Activated naive CD4-positive, alpha-beta T cell (primary cell): ENCODE measurements around the gene PAX6.

Source experiments
- DNase-seq, 4 experiments: peaks; one replicate each; lab custom pipeline; 2025; lab: John Stamatoyannopoulos, UW

The PAX6 gene

GRCh38 chr11:31822175-31822926 lies 11.2 kb upstream of the PAX6 start:
- no peak for DNase-seq

- no peak for DNase-seq
Measured at GRCh38 chr11:31821766-31822165, 10.6 kb upstream of the PAX6 start.

- no peak for DNase-seq
Measured at GRCh38 chr11:31821235-31821764, 10.2 kb upstream of the PAX6 start.

DNA sequence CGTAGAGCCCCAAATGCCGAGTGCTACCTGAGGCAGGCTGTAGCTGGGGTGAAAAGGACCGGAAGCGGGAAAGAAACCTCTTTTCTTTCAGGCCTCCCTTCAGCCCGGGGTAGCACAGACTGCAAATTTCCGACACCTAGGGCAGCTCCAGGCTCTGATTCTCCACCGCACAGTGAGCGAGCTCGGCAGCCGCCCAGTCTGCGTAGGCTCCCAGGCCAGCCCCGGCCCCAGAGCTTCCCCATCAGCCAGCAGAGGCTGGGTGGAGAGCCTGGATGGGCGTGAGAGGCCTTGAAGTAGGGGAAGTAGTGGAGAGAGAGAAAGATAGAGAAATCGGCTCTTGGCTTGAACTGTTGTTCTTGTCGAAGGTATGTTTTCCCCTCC lies 9.3 kb upstream of the PAX6 start:
- no peak for DNase-seq

- DNase-seq = no peak
Measured at GRCh38 chr11:31819621-31820437, 8.7 kb upstream of the PAX6 start.

GRCh38 chr11:31818874-31819331 lies 7.8 kb upstream of the PAX6 start:
- no peak for DNase-seq

- no peak for DNase-seq
Measured at GRCh38 chr11:31818425-31818755, 7.3 kb upstream of the PAX6 start.

DNA sequence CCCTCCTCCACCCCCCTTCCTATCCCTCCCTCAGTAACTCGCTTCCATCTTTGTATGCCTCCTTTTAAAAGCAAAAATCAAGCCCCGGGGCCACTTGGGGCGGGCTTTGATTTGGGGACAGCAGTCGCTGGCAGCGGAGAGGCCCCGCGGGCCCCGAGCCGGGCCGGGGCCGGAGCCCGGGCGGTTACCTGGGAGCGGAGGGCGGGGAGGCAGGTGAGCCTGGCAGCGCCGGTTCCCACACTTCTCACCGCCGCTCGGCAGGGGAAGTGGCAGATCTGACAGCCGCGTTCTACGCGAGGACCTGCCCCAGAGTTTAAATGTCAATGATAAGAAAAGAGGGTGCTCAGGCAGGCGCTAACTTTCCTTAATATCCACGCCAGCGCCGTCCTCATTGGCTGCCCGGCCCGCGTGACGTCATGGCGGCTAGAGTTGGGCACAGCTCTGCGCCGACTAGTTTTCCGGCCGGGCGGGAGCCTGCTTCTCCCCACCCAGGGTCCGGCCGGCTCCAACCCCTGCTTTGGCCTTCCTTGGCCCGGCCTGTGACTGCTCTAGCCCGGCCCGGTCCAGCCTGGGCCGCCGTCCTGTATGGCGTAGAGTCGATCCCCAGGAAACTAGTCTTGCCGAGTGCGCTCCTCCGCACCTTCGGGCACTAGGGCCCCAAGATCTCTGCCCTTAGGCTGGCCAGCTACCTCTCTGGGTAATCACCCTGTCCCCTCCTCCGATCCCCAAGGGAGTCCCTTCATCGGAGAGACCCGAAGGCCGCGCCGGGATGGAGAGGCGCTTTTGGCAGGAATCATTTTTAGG lies 6.7 kb upstream of the PAX6 start:
- no peak for DNase-seq

DNA sequence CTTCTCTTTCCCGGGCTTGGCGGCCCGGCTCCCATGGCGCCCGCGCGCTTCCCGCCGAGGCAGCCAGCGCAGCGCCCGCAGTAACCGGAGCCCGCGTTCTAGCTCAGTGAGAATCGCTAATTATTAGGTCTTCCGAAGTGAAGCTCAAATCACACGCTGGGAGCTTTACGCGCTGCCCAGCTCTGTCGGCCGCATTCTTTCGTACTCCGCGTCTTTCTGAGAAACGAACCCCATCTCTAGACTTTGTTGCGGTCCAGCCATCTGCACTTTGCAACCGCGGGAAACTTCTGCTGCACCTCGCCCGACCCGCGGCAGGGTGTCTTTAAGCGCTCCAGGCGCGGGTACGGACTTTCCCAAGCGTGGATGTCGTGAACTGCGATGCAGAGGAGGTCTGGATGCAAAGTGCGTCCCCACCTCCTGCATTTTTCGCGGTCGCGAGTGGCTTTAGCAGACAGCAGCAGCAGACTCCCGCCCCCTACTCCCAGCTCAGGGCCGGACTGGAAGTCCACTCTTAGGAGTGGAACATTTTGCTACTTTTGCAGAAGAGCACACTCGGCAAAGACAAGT lies 6.0 kb upstream of the PAX6 start:
- no peak for DNase-seq

- DNase-seq = no peak
Measured at GRCh38 chr11:31816468-31817053, 5.4 kb upstream of the PAX6 start.

GRCh38 chr11:31815711-31816467 lies 4.8 kb upstream of the PAX6 start:
- no peak for DNase-seq

- DNase-seq = no peak
Measured at GRCh38 chr11:31814176-31814868, 3.2 kb upstream of the PAX6 start.

DNA sequence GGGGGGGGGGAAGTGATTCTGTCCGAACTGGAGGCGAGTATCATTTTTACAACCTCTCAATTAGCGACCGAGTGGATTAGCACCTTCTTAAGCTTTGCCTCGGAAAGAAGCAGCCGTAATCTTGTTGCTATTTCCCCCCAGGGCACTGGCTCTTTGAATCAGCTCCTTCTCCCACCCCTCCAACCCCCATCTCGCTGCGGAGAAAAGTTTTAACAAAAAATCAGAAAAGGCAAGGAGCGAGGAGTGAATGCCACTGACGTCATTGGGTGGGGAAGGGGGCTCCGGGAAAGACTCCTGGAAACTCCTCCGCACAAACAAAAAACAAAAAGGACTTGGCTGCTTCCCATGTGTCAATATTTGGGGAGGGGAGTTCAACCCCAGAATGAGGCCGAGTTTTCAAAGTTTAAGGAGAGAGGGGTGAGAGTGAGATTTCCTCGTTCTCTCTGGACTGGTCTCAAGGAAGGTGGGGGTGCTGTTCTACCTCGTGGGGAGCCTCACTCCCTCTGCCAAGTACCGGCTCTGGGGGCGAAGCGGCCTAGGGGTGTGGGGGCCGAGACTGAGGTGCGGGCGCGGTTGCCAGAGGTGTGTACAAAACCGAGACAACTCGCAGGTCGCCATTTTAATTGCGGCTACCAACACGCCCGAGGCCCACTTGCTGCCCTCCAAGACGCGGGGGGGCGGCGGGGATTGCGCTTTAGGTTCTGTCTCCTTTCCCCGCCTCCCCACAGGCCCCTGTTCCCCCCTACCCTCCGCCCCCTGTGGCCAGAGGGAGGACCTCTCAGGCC lies 2.5 kb upstream of the PAX6 start:
- no peak for DNase-seq

- no peak for DNase-seq
Measured at GRCh38 chr11:31812383-31813381, 1.6 kb upstream of the PAX6 start.

DNA sequence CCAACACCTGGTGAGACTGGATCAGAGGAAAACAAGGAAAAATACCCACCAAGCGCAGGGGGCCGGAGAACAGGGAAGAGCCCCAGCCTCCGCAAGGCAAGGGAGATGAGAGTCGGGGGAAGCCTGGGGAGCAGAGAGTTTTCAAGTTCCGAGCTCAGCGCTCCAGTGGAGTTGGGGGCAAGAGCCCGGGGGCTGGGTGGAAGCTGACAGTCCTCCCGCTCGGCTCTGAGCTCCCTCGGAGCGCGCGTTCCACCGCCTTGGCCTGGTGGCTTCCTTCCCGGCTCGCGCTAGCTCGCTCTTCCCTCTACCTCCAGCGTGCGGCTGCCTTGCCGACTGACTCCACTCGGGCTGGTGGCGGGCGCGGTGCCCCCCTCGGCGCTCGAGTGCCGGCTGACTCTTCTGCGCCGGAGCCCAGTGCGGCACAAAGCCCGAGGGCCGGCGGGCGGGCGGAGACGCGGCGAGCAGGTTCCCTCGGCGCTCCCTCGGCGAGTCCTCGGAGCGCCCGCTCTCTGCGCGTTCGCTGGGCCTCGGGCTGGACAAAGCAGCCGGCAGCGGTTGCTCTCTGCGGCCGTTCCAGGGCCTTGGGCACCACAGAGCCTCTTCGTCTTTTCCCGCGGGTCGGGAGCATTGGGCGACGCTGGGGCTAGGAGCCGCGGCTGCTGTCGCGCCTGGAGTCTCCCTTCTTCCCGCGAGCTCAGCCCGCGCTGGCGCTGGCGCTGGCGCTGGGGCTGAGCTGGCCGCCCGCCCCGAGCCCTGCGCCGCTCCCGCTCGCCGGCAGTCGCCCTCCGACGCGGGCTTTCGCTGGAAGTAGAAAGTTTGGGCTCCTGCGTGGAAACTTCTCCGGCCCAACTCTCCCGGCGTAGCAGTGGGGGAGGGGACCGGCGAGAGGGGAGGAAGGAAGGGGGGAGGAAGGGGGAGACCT lies 1.0 kb downstream of the PAX6 start:
- DNase-seq = no peak

DNA sequence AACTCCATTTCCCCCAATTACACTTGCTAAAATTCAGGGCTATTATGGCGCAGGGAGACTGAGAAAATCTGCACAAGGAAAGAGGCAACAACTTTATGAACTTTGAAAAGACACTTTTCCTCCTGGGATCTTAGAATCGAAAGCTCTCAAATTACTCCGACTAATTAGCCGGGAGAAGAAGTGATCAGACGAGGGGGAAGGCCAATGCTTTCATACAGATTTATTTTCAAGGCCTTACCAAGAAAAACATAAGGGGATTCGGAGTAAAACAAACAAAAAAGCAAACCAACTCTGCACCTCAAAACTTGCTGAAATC lies 1.6 kb downstream of the PAX6 start:
- DNase-seq = no peak
